GM04503 (cell line): ENCODE data around the gene WHAMM.
"Not testable (repeated sequence)": the region's sequence is repeated elsewhere in the genome, so short reads cannot be mapped to it uniquely, and the experiment has no call there.

Source experiments
- DNase-seq: peaks from one replicate; pipeline ENCODE4 v3.0.0-alpha.2; 2012; ENCODE audit warnings: low read depth

WHAMM gene

GRCh38 chr15:82809308-82810060, at the start of gene WHAMM:
Gene WHAMM (plus strand): TSS chr15:82809628. CDS start chr15:82809727, 99 bp downstream.
- DNase-seq = peak; percentile 92

- no peak for DNase-seq
Observed at GRCh38 chr15:82763361-82764116, 45.9 kb upstream of the WHAMM start.

- no peak for DNase-seq
Observed at GRCh38 chr15:82764117-82764490, 45.3 kb upstream of the WHAMM start.

GRCh38 chr15:82764740-82765139, 44.7 kb upstream of the WHAMM start:
- no peak for DNase-seq

- not testable (repeated sequence) for DNase-seq
Observed at GRCh38 chr15:82766201-82766600, 43.2 kb upstream of the WHAMM start.

GRCh38 chr15:82767163-82767829, 42.1 kb upstream of the WHAMM start:
- DNase-seq = no peak

GRCh38 chr15:82768414-82769054, 40.9 kb upstream of the WHAMM start:
- no peak for DNase-seq

- DNase-seq = no peak
Observed at GRCh38 chr15:82771789-82772607, 37.4 kb upstream of the WHAMM start.

GRCh38 chr15:82774496-82774895, 34.9 kb upstream of the WHAMM start:
- no peak for DNase-seq

- no peak for DNase-seq
Observed at GRCh38 chr15:82778755-82779154, 30.7 kb upstream of the WHAMM start.

- DNase-seq = no peak
Observed at GRCh38 chr15:82781349-82781748, 28.1 kb upstream of the WHAMM start.

GRCh38 chr15:82788496-82788895, 20.9 kb upstream of the WHAMM start:
- DNase-seq = no peak

- DNase-seq = no peak
Observed at GRCh38 chr15:82789491-82789890, 19.9 kb upstream of the WHAMM start.

- no peak for DNase-seq
Observed at GRCh38 chr15:82790321-82790720, 19.1 kb upstream of the WHAMM start.

- no peak for DNase-seq
Observed at GRCh38 chr15:82792068-82792467, 17.4 kb upstream of the WHAMM start.

- DNase-seq = no peak
Observed at GRCh38 chr15:82793737-82794136, 15.7 kb upstream of the WHAMM start.

GRCh38 chr15:82798104-82798503, 11.3 kb upstream of the WHAMM start:
- no peak for DNase-seq

- DNase-seq = no peak
Observed at GRCh38 chr15:82798531-82799166, 10.8 kb upstream of the WHAMM start.

- no peak for DNase-seq
Observed at GRCh38 chr15:82799183-82799841, 10.1 kb upstream of the WHAMM start.

- no peak for DNase-seq
Observed at GRCh38 chr15:82802497-82802896, 6.9 kb upstream of the WHAMM start.
